T-helper 2 cell treated with Interferon-gamma antibody and Interleukin-4, amounts not matched to agents 5 μg/mL and 100 μg/mL, for 36 hours (primary cell): Measurements from ENCODE around the gene THAP11.

Experiments used
- DNase-seq: peaks from one replicate; pipeline ENCODE4 v3.0.0; 2021; ENCODE audit warnings: low spot score
- H3K27ac Mint-ChIP-seq: one replicate; pipeline ENCODE4 v1.8.0; 2021; ENCODE audit warnings: mild to moderate bottlenecking, mixed read lengths
- H3K27me3 Mint-ChIP-seq: one replicate; pipeline ENCODE4 v1.8.0; 2021; ENCODE audit warnings: low read depth, mixed read lengths
- H3K36me3 Mint-ChIP-seq: one replicate; pipeline ENCODE4 v1.8.0; 2021; ENCODE audit warnings: low read depth, mixed read lengths
- H3K4me1 Mint-ChIP-seq: one replicate; pipeline ENCODE4 v1.8.0; 2021; ENCODE audit warnings: low read depth, mixed read lengths
- H3K4me3 Mint-ChIP-seq: one replicate; pipeline ENCODE4 v1.8.0; 2022; ENCODE audit warnings: mild to moderate bottlenecking, moderate library complexity, mixed read lengths
- H3K9me3 Mint-ChIP-seq: one replicate; pipeline ENCODE4 v1.8.0; 2021; ENCODE audit warnings: mixed read lengths

The THAP11 gene

DNA sequence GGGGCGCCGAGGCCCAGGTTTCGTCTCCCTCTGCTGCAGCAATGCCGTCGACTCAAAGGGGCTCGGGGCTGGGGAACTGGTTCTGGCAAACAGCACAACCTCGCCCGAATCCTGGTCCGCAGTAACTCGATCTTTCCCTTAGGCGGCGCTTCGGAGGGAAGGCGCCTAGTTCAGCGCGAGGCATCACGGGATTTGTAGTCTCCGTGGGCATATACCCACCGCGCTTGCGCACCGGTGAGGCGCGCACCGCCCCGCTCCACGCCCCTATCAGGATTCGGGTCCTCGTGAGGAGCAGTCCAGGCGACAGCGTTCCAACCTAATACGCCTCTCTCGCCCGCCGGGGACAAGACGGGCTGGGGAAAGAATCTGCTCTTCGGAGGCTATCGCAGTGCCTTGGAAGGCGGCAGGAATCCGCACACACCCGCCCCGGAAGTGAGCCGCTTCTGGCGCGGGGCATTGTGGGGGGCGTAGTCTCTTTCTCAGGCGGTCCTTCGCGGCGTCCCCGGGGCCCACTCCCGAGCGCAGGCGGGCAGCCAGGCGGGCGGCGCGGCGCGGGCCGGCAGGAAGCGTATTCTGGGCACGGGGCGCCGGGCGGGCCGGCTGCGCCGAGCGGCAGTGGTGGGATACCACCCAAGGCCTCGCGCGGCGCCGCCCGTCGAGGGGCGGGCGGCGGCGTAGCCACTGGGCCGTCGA, at the start of gene THAP11:
THAP11 (plus strand) TSS at position 505 of the 693 bp plus-strand sequence. CDS start 235 bp downstream, outside the sequence.
- no peaks in the 10 kb centered on the region for H3K27me3 Mint-ChIP-seq
- peak within 1 kb of the TSS; percentile 93 for H3K4me3 Mint-ChIP-seq
- peaks cover 4% of the 10 kb centered on the region for H3K36me3 Mint-ChIP-seq
- H3K4me1 Mint-ChIP-seq: peaks cover 30% of the 10 kb centered on the region
- H3K9me3 Mint-ChIP-seq: no peaks in the 10 kb centered on the region
- H3K27ac Mint-ChIP-seq: peak within 1 kb of the TSS; percentile 96
- DNase-seq: peak; percentile 91

DNA sequence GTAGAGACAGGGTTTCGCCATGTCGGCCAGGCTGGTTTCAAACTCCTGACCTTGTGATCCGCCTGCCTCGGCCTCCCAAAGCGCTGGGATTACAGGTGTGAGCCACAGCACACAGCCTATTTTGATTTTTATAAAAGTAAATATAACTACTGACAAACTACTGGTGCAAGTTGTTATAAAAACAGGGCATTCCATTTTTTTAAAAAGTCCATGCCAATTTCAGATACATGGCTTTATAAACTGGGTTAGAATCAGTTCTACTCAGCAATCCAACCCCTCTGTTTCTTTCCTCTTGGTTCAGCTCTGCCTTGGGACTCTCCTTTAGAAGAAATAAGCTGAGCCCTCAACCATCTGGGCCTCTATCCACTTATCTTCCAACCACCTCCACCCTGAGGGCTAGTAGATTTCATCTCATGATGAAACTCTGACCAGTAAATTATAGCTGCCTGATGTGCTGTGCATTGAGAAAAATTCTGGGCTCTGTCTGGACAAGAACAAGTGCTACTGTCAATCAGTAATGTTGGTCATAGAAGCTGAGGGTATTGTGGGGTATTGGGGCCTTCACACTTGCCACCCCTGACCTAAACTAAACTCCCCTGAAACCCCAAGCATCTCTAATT, 45.9 kb upstream of the THAP11 start:
- no peaks in the 10 kb centered on the region for H3K27me3 Mint-ChIP-seq
- DNase-seq: no peak
- H3K27ac Mint-ChIP-seq: no peak overlapping the region
- peaks cover 8% of the 10 kb centered on the region for H3K4me1 Mint-ChIP-seq
- H3K9me3 Mint-ChIP-seq: no peaks in the 10 kb centered on the region
- peaks cover 25% of the 10 kb centered on the region for H3K36me3 Mint-ChIP-seq
- H3K4me3 Mint-ChIP-seq: no peak overlapping the region

- H3K27ac Mint-ChIP-seq: peak overlapping the region; percentile 32
- H3K27me3 Mint-ChIP-seq: no peaks in the 10 kb centered on the region
- H3K9me3 Mint-ChIP-seq: no peaks in the 10 kb centered on the region
- H3K4me1 Mint-ChIP-seq: peaks cover 42% of the 10 kb centered on the region
- DNase-seq: no peak
- H3K36me3 Mint-ChIP-seq: peaks cover 54% of the 10 kb centered on the region
- H3K4me3 Mint-ChIP-seq: no peak overlapping the region
Measured at GRCh38 chr16:67800338-67800926, 41.7 kb upstream of the THAP11 start.

DNA sequence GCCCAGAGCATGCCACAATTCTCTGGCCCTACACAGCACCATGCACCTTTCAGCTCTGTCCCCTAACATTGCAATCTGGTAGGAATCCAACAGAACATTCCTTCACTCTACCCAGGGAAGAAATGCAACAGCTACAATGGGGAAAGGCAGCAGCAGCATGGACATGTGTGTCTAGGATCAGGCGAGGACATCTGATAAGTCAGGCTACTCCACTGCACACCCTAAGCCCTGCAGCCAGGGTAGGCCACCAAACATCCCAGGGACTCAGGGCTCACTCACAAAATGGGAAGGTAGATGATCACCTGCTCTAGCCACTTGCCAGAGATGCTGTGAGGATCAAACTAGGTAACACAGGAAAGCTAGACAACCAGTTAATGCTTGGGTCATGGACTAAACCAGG, 40.9 kb upstream of the THAP11 start:
- H3K9me3 Mint-ChIP-seq: no peaks in the 10 kb centered on the region
- H3K27ac Mint-ChIP-seq: peak overlapping the region; percentile 69
- DNase-seq: no peak
- peaks cover 56% of the 10 kb centered on the region for H3K36me3 Mint-ChIP-seq
- peak overlapping the region; percentile 54 for H3K4me3 Mint-ChIP-seq
- H3K27me3 Mint-ChIP-seq: no peaks in the 10 kb centered on the region
- peaks cover 44% of the 10 kb centered on the region for H3K4me1 Mint-ChIP-seq

- H3K4me1 Mint-ChIP-seq: peaks cover 44% of the 10 kb centered on the region
- H3K9me3 Mint-ChIP-seq: no peaks in the 10 kb centered on the region
- peak overlapping the region; percentile 54 for H3K4me3 Mint-ChIP-seq
- H3K27me3 Mint-ChIP-seq: no peaks in the 10 kb centered on the region
- DNase-seq: no peak
- peaks cover 54% of the 10 kb centered on the region for H3K36me3 Mint-ChIP-seq
- peak overlapping the region; percentile 69 for H3K27ac Mint-ChIP-seq
Measured at GRCh38 chr16:67801883-67802282, 40.2 kb upstream of the THAP11 start.

GRCh38 chr16:67803894-67804293, 38.2 kb upstream of the THAP11 start:
- Mint-ChIP-seq H3K27ac (peak overlapping the region; percentile 55), H3K4me3 (peak overlapping the region; percentile 45), H3K27me3 (no peaks in the 10 kb centered on the region), H3K9me3 (no peaks in the 10 kb centered on the region), H3K4me1 (peaks cover 47% of the 10 kb centered on the region), H3K36me3 (peaks cover 47% of the 10 kb centered on the region)
- no peak for DNase-seq

GRCh38 chr16:67804853-67805542, 37.1 kb upstream of the THAP11 start:
- Mint-ChIP-seq H3K27ac (peak overlapping the region; percentile 83), H3K4me1 (peaks cover 47% of the 10 kb centered on the region), H3K4me3 (peak overlapping the region; percentile 95), H3K9me3 (no peaks in the 10 kb centered on the region), H3K36me3 (peaks cover 41% of the 10 kb centered on the region), H3K27me3 (no peaks in the 10 kb centered on the region)
- no peak for DNase-seq

- no peaks in the 10 kb centered on the region for H3K27me3 Mint-ChIP-seq
- peaks cover 33% of the 10 kb centered on the region for H3K36me3 Mint-ChIP-seq
- peak overlapping the region; percentile 83 for H3K27ac Mint-ChIP-seq
- peaks cover 43% of the 10 kb centered on the region for H3K4me1 Mint-ChIP-seq
- no peak for DNase-seq
- no peaks in the 10 kb centered on the region for H3K9me3 Mint-ChIP-seq
- peak overlapping the region; percentile 95 for H3K4me3 Mint-ChIP-seq
Measured at GRCh38 chr16:67805718-67806427, 36.2 kb upstream of the THAP11 start.

GRCh38 chr16:67806428-67807147, 35.5 kb upstream of the THAP11 start, which contains the start of the genes RANBP10 and TSNAXIP1:
RANBP10 (minus strand) TSS chr16:67806560; CDS start chr16:67806536, 24 bp downstream.
TSNAXIP1 (plus strand) TSS chr16:67806889; CDS start chr16:67807150, 261 bp downstream.
- H3K4me1 Mint-ChIP-seq: peaks cover 36% of the 10 kb centered on the region
- H3K36me3 Mint-ChIP-seq: peaks cover 27% of the 10 kb centered on the region
- peak within 1 kb of the TSS; percentile 95 for H3K4me3 Mint-ChIP-seq
- no peaks in the 10 kb centered on the region for H3K27me3 Mint-ChIP-seq
- H3K9me3 Mint-ChIP-seq: no peaks in the 10 kb centered on the region
- H3K27ac Mint-ChIP-seq: peak within 1 kb of the TSS; percentile 89
- peak; percentile 97 for DNase-seq

DNA sequence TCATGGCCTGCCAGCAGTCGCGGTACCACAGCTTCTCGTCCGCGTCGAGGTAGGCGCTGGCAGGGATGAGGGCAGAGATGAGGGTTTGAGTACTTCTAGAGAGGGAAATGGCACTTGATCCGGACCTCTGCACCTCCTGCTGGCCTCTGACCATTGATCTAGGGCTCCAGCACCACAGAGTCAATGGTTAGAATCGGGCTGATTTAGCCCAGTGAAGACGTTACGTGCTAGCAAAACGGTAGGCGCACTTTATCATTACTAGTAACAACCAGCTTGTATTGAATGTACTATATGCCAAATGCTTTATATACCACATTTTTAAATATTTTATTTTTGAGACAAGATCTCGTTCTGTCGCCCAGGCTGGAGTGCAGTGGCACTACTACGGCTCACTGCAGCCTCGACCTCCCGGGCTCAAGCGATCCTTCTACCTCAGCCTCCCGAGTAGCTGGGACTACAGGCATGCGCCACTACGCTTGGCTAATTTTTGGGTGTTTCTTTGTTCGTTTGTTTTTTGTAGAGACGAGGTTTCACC, 34.9 kb upstream of the THAP11 start:
- peaks cover 2% of the 10 kb centered on the region for H3K27me3 Mint-ChIP-seq
- H3K27ac Mint-ChIP-seq: peak overlapping the region; percentile 89
- H3K36me3 Mint-ChIP-seq: peaks cover 21% of the 10 kb centered on the region
- peak overlapping the region; percentile 95 for H3K4me3 Mint-ChIP-seq
- no peaks in the 10 kb centered on the region for H3K9me3 Mint-ChIP-seq
- H3K4me1 Mint-ChIP-seq: peaks cover 29% of the 10 kb centered on the region
- DNase-seq: no peak

- no peaks in the 10 kb centered on the region for H3K36me3 Mint-ChIP-seq
- peaks cover 2% of the 10 kb centered on the region for H3K27me3 Mint-ChIP-seq
- DNase-seq: no peak
- no peak overlapping the region for H3K27ac Mint-ChIP-seq
- no peak overlapping the region for H3K4me3 Mint-ChIP-seq
- H3K4me1 Mint-ChIP-seq: peaks cover 8% of the 10 kb centered on the region
- H3K9me3 Mint-ChIP-seq: no peaks in the 10 kb centered on the region
Measured at GRCh38 chr16:67811899-67812298, 30.2 kb upstream of the THAP11 start.

- H3K27me3 Mint-ChIP-seq: peaks cover 2% of the 10 kb centered on the region
- no peak for DNase-seq
- H3K27ac Mint-ChIP-seq: no peak overlapping the region
- H3K4me3 Mint-ChIP-seq: no peak overlapping the region
- H3K9me3 Mint-ChIP-seq: no peaks in the 10 kb centered on the region
- no peaks in the 10 kb centered on the region for H3K36me3 Mint-ChIP-seq
- H3K4me1 Mint-ChIP-seq: peaks cover 5% of the 10 kb centered on the region
Measured at GRCh38 chr16:67814567-67814966, 27.6 kb upstream of the THAP11 start.
